Endothelial cell of umbilical vein (primary cell): ENCODE measurements around the gene CMSS1. TPM values are rescaled to one million over a fixed set of nuclear protein-coding genes. Genes with fewer than 3 reads are reported as not detected.

Experiments used
- BruUV-seq: library from RNA; stranded (reverse); fragments of 400-500 nt; replicated peaks from 2 replicates; lab custom pipeline; 2021; lab: Mats Ljungman, UMichigan
- CTCF ChIA-PET: fragments of 300-600, 350-600 bp; sonication (Branson Sonifier 250); formaldehyde crosslinking; loops from one replicate; lab custom pipeline; 2021; ENCODE audit warnings: antibody characterized with exemption, inconsistent platforms; lab: Charles Lee
- POLR2A ChIA-PET: fragments of 300-600, 350-600 bp; sonication (Branson Sonifier 250); formaldehyde crosslinking; loops from one replicate; lab custom pipeline; 2021; ENCODE audit warnings: antibody characterized with exemption, inconsistent platforms; lab: Charles Lee
- DNase-seq: peaks from one replicate; pipeline ENCODE4 v3.0.0-alpha.2; 2011; ENCODE audit warnings: low read depth, low spot score
- FAIRE-seq: peaks from 2 replicates; lab custom pipeline; 2011; peaks lifted over from hg19 to GRCh38; lab: Jason Lieb, UNC
- H2AFZ ChIP-seq: 2 replicates; pipeline ENCODE4 v1.6.0; 2012; ENCODE audit warnings: low read depth, low read length, control low read depth, inconsistent platforms
- H3K27ac ChIP-seq: 2 replicates; pipeline ENCODE4 v1.5.1; 2011; ENCODE audit warnings: low read depth, mild to moderate bottlenecking, control low read depth, low read length, moderate library complexity; ENCODE audit not compliant: insufficient read depth
- H3K27me3 ChIP-seq, 2 experiments: 2 replicates each; pipeline versions ENCODE4 v1.6.0 to v1.6.1; 2011; ENCODE audit warnings: low read length in 2 of 2, mixed read lengths in 1 of 2; ENCODE audit not compliant: control insufficient read depth in 2 of 2, insufficient read depth in 2 of 2
- H3K36me3 ChIP-seq, 2 experiments: 2 replicates in 1 of 2; 3 replicates in 1 of 2; pipeline ENCODE4 v1.5.1; 2011; ENCODE audit warnings: low read length in 2 of 2, mild to moderate bottlenecking in 1 of 2, moderate library complexity in 1 of 2; ENCODE audit not compliant: control insufficient read depth in 2 of 2, insufficient read depth in 2 of 2; ENCODE audit errors: extremely low read depth in 1 of 2
- H3K4me1 ChIP-seq: 3 replicates; pipeline ENCODE4 v1.5.1; 2011; ENCODE audit warnings: mild to moderate bottlenecking, low read length; ENCODE audit not compliant: control insufficient read depth, insufficient read depth; ENCODE audit errors: extremely low read depth
- H3K4me2 ChIP-seq: 2 replicates; pipeline ENCODE4 v1.6.1; 2011; ENCODE audit warnings: low read length, control low read depth, mixed read lengths; ENCODE audit not compliant: insufficient read depth
- H3K4me3 ChIP-seq, 3 experiments: fragments of 200-600 bp in 1 of 3; sonication (generic), shearing (Covaris generic) in 1 of 3; replicated peaks in 1 of 3; 2 replicates each; pipeline ENCODE4 v1.5.1; 2011 to 2016; ENCODE audit warnings: control low read depth in 3 of 3, low read length in 3 of 3, mild to moderate bottlenecking in 2 of 3, inconsistent platforms in 1 of 3, low read depth in 1 of 3, moderate library complexity in 1 of 3; ENCODE audit not compliant: insufficient read depth in 1 of 3
- H3K79me2 ChIP-seq: 2 replicates; pipeline ENCODE4 v1.6.0; 2012; ENCODE audit warnings: low read length, inconsistent platforms; ENCODE audit not compliant: control insufficient read depth, insufficient read depth
- H3K9ac ChIP-seq: replicated peaks from 2 replicates; pipeline ENCODE3; 2011; ENCODE audit warnings: low read length, control low read depth; ENCODE audit not compliant: insufficient read depth; ENCODE audit errors: extremely low read depth
- H3K9me1 ChIP-seq: replicated peaks from 3 replicates; pipeline ENCODE4 v1.6.0; 2011; ENCODE audit warnings: mild to moderate bottlenecking, low read length; ENCODE audit not compliant: control insufficient read depth, insufficient read depth; ENCODE audit errors: extremely low read depth
- H3K9me3 ChIP-seq: replicated peaks from 2 replicates; pipeline ENCODE4 v1.5.1; 2012; ENCODE audit warnings: low read length, inconsistent platforms; ENCODE audit not compliant: control insufficient read depth, insufficient read depth
- H4K20me1 ChIP-seq: replicated peaks from 2 replicates; pipeline ENCODE3; 2011; ENCODE audit warnings: mild to moderate bottlenecking, low read length; ENCODE audit not compliant: control insufficient read depth, insufficient read depth; ENCODE audit errors: extremely low read depth
- CTCF ChIP-seq, 2 donors: IDR thresholded peaks; 1 replicate in 1 of 2; 2 replicates in 1 of 2; pipeline ENCODE4 v1.5.1; 2011; ENCODE audit warnings: low read length in 2 of 2, mild to moderate bottlenecking in 2 of 2, moderate library complexity in 2 of 2, control low read depth in 1 of 2, inconsistent platforms in 1 of 2, low read depth in 1 of 2; ENCODE audit not compliant: insufficient read depth in 1 of 2; ENCODE audit errors: extremely low read depth in 1 of 2
- EZH2 ChIP-seq: IDR thresholded peaks from 2 replicates; pipeline ENCODE4 v1.6.1; 2012; ENCODE audit warnings: borderline replicate concordance, low read depth, mild to moderate bottlenecking, moderate library complexity, low read length, inconsistent platforms; ENCODE audit not compliant: severe bottlenecking
- FOS ChIP-seq: IDR thresholded peaks from 2 replicates; pipeline ENCODE4 v1.6.1; 2011; ENCODE audit warnings: mild to moderate bottlenecking, low read length, moderate library complexity, borderline replicate concordance; ENCODE audit not compliant: insufficient read depth
- GATA2 ChIP-seq: IDR thresholded peaks from 2 replicates; pipeline ENCODE4 v1.7.0; 2011; ENCODE audit warnings: low read depth, mild to moderate bottlenecking, moderate library complexity, mixed read lengths, low read length; ENCODE audit not compliant: insufficient read length, insufficient read depth
- JUN ChIP-seq: IDR thresholded peaks from 2 replicates; pipeline ENCODE4 v1.6.1; 2011; ENCODE audit warnings: borderline replicate concordance, low read depth; ENCODE audit not compliant: insufficient read length, insufficient read depth
- MAX ChIP-seq: IDR thresholded peaks from 2 replicates; pipeline ENCODE4 v1.6.1; 2011; ENCODE audit not compliant: insufficient read depth, insufficient read length
- MYC ChIP-seq: IDR thresholded peaks from one replicate; pipeline ENCODE4 v1.6.1; 2011; ENCODE audit warnings: mild to moderate bottlenecking, low read depth, low read length
- POLR2A ChIP-seq: IDR thresholded peaks from 2 replicates; pipeline ENCODE4 v1.6.1; 2012; ENCODE audit warnings: low read depth, mild to moderate bottlenecking, control low read depth, low read length
- POLR2AphosphoS5 ChIP-seq: IDR thresholded peaks from 2 replicates; pipeline ENCODE4 v1.6.1; 2012; ENCODE audit warnings: low read depth, mild to moderate bottlenecking, control low read depth, low read length, moderate library complexity; ENCODE audit not compliant: insufficient read depth
- dilution Hi-C: fragments of 300-500 bp; cut with MboI; formaldehyde crosslinking; loops from one replicate; pipeline ENCODE4 v1.15.0; 2019; ENCODE audit warnings: low sequenced_read_pairs; ENCODE audit not compliant: extremely low pct_ligation_motif_present
- intact Hi-C: fragments of 100-400 bp; cut with micrococcal nuclease; formaldehyde crosslinking; loops from one replicate; pipeline ENCODE4 v1.10.0; 2022
- polyA plus RNA-seq, 4 experiments: library from polyadenylated mRNA; depleted of rRNA in 3 of 4; stranded (reverse) in 3 of 4; unstranded in 1 of 4; fragments of >200 nt; gene quantifications; 2 replicates each; pipeline versions ENCODE4 v1.2.1 to v1.2.3, GENCODE V29; 2011 to 2012; ENCODE audit warnings: missing spikeins in 1 of 4
- total RNA-seq: library from RNA; stranded (reverse); gene quantifications from 2 replicates; pipeline ENCODE4 v1.2.3, GENCODE V29; 2021

CMSS1 gene
- total and polyA plus RNA-seq, 2 donors (not counting 3 experiments of a cell fraction or from before 2014, with no cell fraction given), result 9.7 to 60.6 TPM

- H3K4me2 ChIP-seq, result no peak overlapping the region
- dilution Hi-C loops (no loop called here), intact Hi-C loops (loop anchor here (1.0 kb wide), 3 partner anchors 36 to 177 kb away; no protein-coding TSS in a partner anchor)
- peaks cover 3% of the 10 kb centered on the region for H4K20me1 ChIP-seq
- no peak overlapping the region for H3K9ac ChIP-seq
- peaks cover 0 to 3% of the 10 kb centered on the region in 2 experiments for H3K36me3 ChIP-seq
- ChIA-PET POLR2A (no interaction called here), CTCF (no interaction called here)
- peaks cover 4% of the 10 kb centered on the region for H3K9me1 ChIP-seq
- FAIRE-seq (peak; percentile 12), DNase-seq (peak; percentile 77)
- no peak overlapping the region for H3K4me3 ChIP-seq
- no peak overlapping the region for H2AFZ ChIP-seq
- no TSS peak for BruUV-seq
- H3K27ac ChIP-seq, result peak overlapping the region; percentile 14
- H3K27me3 ChIP-seq, result no peaks in the 10 kb centered on the region
- TF ChIP-seq GATA2 (peak; percentile 25), FOS (peak; percentile 65), JUN (peak; percentile 64), POLR2AphosphoS5 (peak; percentile 31), EZH2 (no peak)
- peaks cover 55% of the 10 kb centered on the region for H3K4me1 ChIP-seq
- H3K79me2 ChIP-seq, result peaks cover 60% of the 10 kb centered on the region
- no peaks in the 10 kb centered on the region for H3K9me3 ChIP-seq
Observed at GRCh38 chr3:99865321-99865720, 47.7 kb downstream of the CMSS1 start.

GRCh38 chr3:99866261-99866761 is 48.6 kb downstream of the CMSS1 start:
- peaks cover 57% of the 10 kb centered on the region for H3K4me1 ChIP-seq
- peak overlapping the region; percentile 49 for H3K4me2 ChIP-seq
- dilution Hi-C loops (no loop called here), intact Hi-C loops (loop anchor here (1.0 kb wide), 1 partner anchor 8 kb away; no protein-coding TSS in a partner anchor)
- H3K4me3 ChIP-seq, result no peak overlapping the region
- H2AFZ ChIP-seq, result no peak overlapping the region
- ChIA-PET POLR2A (no interaction called here), CTCF (interaction anchor here (1.1 to 1.4 kb wide), 2 partner anchors 140 to 203 kb away, joined by 3 read pairs; no protein-coding TSS in a partner anchor)
- BruUV-seq, result no TSS peak
- peaks cover 3 to 4% of the 10 kb centered on the region in 2 experiments for H3K36me3 ChIP-seq
- no peak for TF ChIP-seq GATA2
- TF ChIP-seq FOS, result no peak
- no peak for TF ChIP-seq EZH2
- TF ChIP-seq CTCF (IDR thresholded peaks at IDR 0.05; ENCODE audit: extremely low read depth in 1 of 2, insufficient read depth in 1 of 2, low read depth in 1 of 2, low read length in 2 of 2), result no peak
- TF ChIP-seq POLR2AphosphoS5, result no peak
- no peak for TF ChIP-seq MYC
- no peak for TF ChIP-seq JUN
- TF ChIP-seq MAX, result no peak
- TF ChIP-seq POLR2A, result no peak
- H3K79me2 ChIP-seq, result peaks cover 65% of the 10 kb centered on the region
- H3K9ac ChIP-seq, result peak overlapping the region; percentile 43
- no peak for FAIRE-seq
- H4K20me1 ChIP-seq, result peaks cover 3% of the 10 kb centered on the region
- peak overlapping the region; percentile 80 for H3K27ac ChIP-seq
- no peaks in the 10 kb centered on the region for H3K9me3 ChIP-seq
- H3K9me1 ChIP-seq, result peaks cover 4% of the 10 kb centered on the region
- DNase-seq, result no peak
- H3K27me3 ChIP-seq, result no peaks in the 10 kb centered on the region
